ENCODE results near the gene ZNF700.

ZNF700 gene

DNA sequence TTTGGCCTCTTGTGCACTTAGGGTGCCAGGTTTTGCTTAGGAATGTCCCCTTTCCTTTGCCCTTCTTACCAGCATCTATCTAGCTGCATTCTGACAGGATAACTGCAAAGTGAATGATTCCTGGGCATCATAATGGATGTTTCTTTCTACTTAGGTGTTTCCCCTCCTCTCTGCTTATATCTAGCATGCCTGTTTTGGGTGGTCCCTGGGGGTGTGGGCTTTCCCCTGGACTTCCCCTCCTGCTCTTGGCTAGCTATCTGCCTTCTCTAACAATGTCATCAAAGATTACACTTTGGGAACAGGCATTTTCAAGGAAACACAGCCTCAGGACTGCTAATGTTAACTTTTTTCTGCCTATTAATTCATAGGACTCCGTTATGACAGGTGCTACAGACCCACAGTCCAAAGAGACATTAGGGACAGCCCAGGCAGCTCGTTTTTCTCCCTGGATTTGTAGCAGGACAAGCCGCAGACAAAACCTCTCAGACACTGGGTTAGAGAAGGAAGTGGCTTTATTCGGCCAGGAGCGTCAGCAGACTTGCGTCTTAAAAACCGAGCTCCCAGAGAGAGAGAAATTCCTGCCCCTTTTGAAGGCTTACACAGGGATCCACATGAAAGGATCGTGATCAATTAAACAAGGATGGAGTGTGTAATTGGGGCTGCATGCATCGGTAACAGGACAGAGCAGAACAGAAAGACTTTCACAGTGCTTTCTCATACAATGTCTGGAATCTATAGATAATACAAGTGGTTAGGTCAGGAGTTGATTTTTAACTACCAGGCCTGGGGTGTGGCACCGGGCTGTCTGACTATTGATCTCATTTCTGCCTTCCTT, 17.3 kb downstream of the ZNF700 start:
- H3K79me2 ChIP-seq (ENCODE audit: insufficient read depth, low read length) = peaks cover 42% of the 10 kb centered on the region; the same call in 1 of the 2 replicates
- H3K4me1 ChIP-seq (ENCODE audit: insufficient read depth, low read length, poor library complexity, severe bottlenecking) = no peaks in the 10 kb centered on the region
- TF ChIP-seq EZH2phosphoT487 (IDR thresholded peaks at IDR 0.05; ENCODE audit: borderline replicate concordance) = no peak
- TF ChIP-seq, protein P1, sequence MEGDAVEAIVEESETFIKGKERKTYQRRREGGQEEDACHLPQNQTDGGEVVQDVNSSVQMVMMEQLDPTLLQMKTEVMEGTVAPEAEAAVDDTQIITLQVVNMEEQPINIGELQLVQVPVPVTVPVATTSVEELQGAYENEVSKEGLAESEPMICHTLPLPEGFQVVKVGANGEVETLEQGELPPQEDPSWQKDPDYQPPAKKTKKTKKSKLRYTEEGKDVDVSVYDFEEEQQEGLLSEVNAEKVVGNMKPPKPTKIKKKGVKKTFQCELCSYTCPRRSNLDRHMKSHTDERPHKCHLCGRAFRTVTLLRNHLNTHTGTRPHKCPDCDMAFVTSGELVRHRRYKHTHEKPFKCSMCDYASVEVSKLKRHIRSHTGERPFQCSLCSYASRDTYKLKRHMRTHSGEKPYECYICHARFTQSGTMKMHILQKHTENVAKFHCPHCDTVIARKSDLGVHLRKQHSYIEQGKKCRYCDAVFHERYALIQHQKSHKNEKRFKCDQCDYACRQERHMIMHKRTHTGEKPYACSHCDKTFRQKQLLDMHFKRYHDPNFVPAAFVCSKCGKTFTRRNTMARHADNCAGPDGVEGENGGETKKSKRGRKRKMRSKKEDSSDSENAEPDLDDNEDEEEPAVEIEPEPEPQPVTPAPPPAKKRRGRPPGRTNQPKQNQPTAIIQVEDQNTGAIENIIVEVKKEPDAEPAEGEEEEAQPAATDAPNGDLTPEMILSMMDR (conservative IDR thresholded peaks at IDR 0.05; ENCODE audit: low read length) = no peak
- H3K9me2 ChIP-seq (replicated peaks; ENCODE audit: low read depth, low read length) = no peaks in the 10 kb centered on the region
- peaks cover 46% of the 10 kb centered on the region for H3K36me3 ChIP-seq (ENCODE audit: insufficient read depth, low read length)
- H3K9me3 ChIP-seq (ENCODE audit: insufficient read depth, low read depth, low read length) = peaks cover 52% of the 10 kb centered on the region
- H3F3A ChIP-seq (ENCODE audit: low read depth) = no peaks in the 10 kb centered on the region
- no peak overlapping the region for H3K4me2 ChIP-seq (ENCODE audit: low read depth, low read length, poor library complexity, severe bottlenecking)
- no peak overlapping the region for H3K4me3 ChIP-seq (ENCODE audit: low read length, poor library complexity, severe bottlenecking)
- H2AFZ ChIP-seq (ENCODE audit: low read length) = no peak overlapping the region
- no peaks in the 10 kb centered on the region for H3K27me3 ChIP-seq (ENCODE audit: insufficient read depth, low read length, poor library complexity, severe bottlenecking)
- H3K9ac ChIP-seq (ENCODE audit: low read depth, low read length, poor library complexity, severe bottlenecking) = no peak overlapping the region
- no peaks in the 10 kb centered on the region for H4K20me1 ChIP-seq (ENCODE audit: insufficient read depth, low read length, poor library complexity, severe bottlenecking)

DNA sequence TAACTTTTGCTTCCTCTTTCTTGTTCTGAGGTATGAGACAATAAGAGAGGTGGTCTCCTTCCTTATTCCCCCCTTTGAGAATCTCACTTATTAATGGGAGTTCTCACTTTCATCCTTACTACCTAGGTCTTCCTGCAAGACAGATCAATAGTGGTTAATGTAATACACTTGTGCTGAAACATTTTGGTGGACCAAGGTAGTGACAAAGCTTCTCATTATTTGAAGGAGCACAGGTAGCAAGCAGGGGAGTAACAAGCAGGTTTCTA, 17.9 kb downstream of the ZNF700 start:
- H3K4me1 ChIP-seq (ENCODE audit: insufficient read depth, low read length, poor library complexity, severe bottlenecking) = no peaks in the 10 kb centered on the region
- H3K4me2 ChIP-seq (ENCODE audit: low read depth, low read length, poor library complexity, severe bottlenecking) = no peak overlapping the region
- no peak overlapping the region for H2AFZ ChIP-seq (ENCODE audit: low read length)
- H3K36me3 ChIP-seq (ENCODE audit: insufficient read depth, low read length) = peaks cover 51% of the 10 kb centered on the region
- H3K9ac ChIP-seq (ENCODE audit: low read depth, low read length, poor library complexity, severe bottlenecking) = no peak overlapping the region
- H4K20me1 ChIP-seq (ENCODE audit: insufficient read depth, low read length, poor library complexity, severe bottlenecking) = no peaks in the 10 kb centered on the region
- no peaks in the 10 kb centered on the region for H3F3A ChIP-seq (ENCODE audit: low read depth)
- no peak overlapping the region for H3K4me3 ChIP-seq (ENCODE audit: low read length, poor library complexity, severe bottlenecking)
- peaks cover 39% of the 10 kb centered on the region; the same call in 1 of the 2 replicates for H3K79me2 ChIP-seq (ENCODE audit: insufficient read depth, low read length)
- no peaks in the 10 kb centered on the region for H3K9me2 ChIP-seq (replicated peaks; ENCODE audit: low read depth, low read length)
- H3K27me3 ChIP-seq (ENCODE audit: insufficient read depth, low read length, poor library complexity, severe bottlenecking) = no peaks in the 10 kb centered on the region
- TF ChIP-seq, protein P1 (conservative IDR thresholded peaks at IDR 0.05; ENCODE audit: low read length) = no peak
- TF ChIP-seq EZH2phosphoT487 (IDR thresholded peaks at IDR 0.05; ENCODE audit: borderline replicate concordance) = no peak
- peaks cover 58% of the 10 kb centered on the region for H3K9me3 ChIP-seq (ENCODE audit: insufficient read depth, low read depth, low read length)

DNA sequence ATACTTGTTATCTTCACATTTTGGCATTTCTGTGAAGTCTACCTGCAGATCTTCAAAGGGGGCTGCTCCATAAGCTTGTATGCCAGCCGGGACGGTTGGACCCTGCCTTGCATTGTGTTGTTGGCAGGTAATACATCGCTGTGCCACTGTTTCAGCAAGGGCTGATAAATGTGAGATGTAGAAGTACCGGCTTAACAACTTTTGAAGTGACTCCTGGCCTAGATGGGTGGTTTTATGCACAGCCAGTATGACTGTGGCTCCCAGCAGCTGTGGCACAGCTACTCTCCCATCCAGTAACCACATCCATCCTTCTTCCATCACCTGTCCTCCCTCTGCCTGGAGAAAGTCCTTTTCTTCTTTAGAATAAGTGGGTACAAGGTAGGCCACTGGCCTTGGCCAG, 19.7 kb downstream of the ZNF700 start:
- Histone ChIP-seq H3F3A (ENCODE audit: low read depth) (no peaks in the 10 kb centered on the region), H3K27me3 (ENCODE audit: insufficient read depth, low read length, poor library complexity, severe bottlenecking) (peaks cover 8% of the 10 kb centered on the region)
- TF ChIP-seq EZH2phosphoT487 (IDR thresholded peaks at IDR 0.05; ENCODE audit: borderline replicate concordance) = no peak
- TF ChIP-seq, protein P1 (conservative IDR thresholded peaks at IDR 0.05; ENCODE audit: low read length) = no peak

More for the DNA sequence above, 19.7 kb downstream of the ZNF700 start:
- Histone ChIP-seq H3K4me2 (ENCODE audit: low read depth, low read length, poor library complexity, severe bottlenecking) (no peak overlapping the region), H3K79me2 (ENCODE audit: insufficient read depth, low read length) (peaks cover 33% of the 10 kb centered on the region; the same call in 1 of the 2 replicates), H3K36me3 (ENCODE audit: insufficient read depth, low read length) (peaks cover 68% of the 10 kb centered on the region), H3K4me3 (ENCODE audit: low read length, poor library complexity, severe bottlenecking) (no peak overlapping the region), H3K4me1 (ENCODE audit: insufficient read depth, low read length, poor library complexity, severe bottlenecking) (no peaks in the 10 kb centered on the region), H3K9me3 (ENCODE audit: insufficient read depth, low read depth, low read length) (peaks cover 74% of the 10 kb centered on the region), H2AFZ (ENCODE audit: low read length) (no peak overlapping the region), H3K9ac (ENCODE audit: low read depth, low read length, poor library complexity, severe bottlenecking) (no peak overlapping the region), H4K20me1 (ENCODE audit: insufficient read depth, low read length, poor library complexity, severe bottlenecking) (no peaks in the 10 kb centered on the region), H3K9me2 (replicated peaks; ENCODE audit: low read depth, low read length) (no peaks in the 10 kb centered on the region)
